ENCODE results near the gene XRN1. TPM values are rescaled to one million over a fixed set of nuclear protein-coding genes. Genes with fewer than 3 reads are reported as not detected.
"Not testable (repeated sequence)": the region's sequence is repeated elsewhere in the genome, so short reads cannot be mapped to it uniquely, and the experiment has no call there.

Gene XRN1
- total and polyA plus RNA-seq, 4 experiments from 2014 or later = 44.5 to 104 (median 82.4) TPM

- H3K9me3 Mint-ChIP-seq; H3K27me3 ChIP-seq (ENCODE audit: insufficient read depth, low read length); intact Hi-C loops (cut with micrococcal nuclease); DNase-seq; POLR2A ChIA-PET (ENCODE audit: partially characterized antibody); H3K9me3 ChIP-seq (ENCODE audit: control insufficient read depth in 1 of 2, low read length in 2 of 2); H3K4me1 ChIP-seq (ENCODE audit: insufficient read depth, low read length); H3K4me1 Mint-ChIP-seq; H3K4me3 ChIP-seq (ENCODE audit: low read length in 2 of 2); H3K4me3 Mint-ChIP-seq; H3K27me3 Mint-ChIP-seq; H3K27ac ChIP-seq (ENCODE audit: low read depth, low read length): not testable (repeated sequence)
- CTCF ChIA-PET (ENCODE audit: partially characterized antibody) = interaction anchor here (0.7 kb wide), 1 partner anchor 25 kb away, joined by 3 read pairs; no protein-coding TSS in a partner anchor
- Mint-ChIP-seq H3K36me3 (peaks cover 50 to 56% of the 10 kb centered on the region in 2 donors), H3K27ac (peak overlapping the region in 1 of 7 donors; percentile 83)
- H3K36me3 ChIP-seq (ENCODE audit: insufficient read depth, low read length) = peaks cover 25% of the 10 kb centered on the region
Measured at GRCh38 chr3:142315978-142316388, 131.9 kb downstream of the XRN1 start.

GRCh38 chr3:142315083-142315482 is 132.8 kb downstream of the XRN1 start:
- H3K27ac Mint-ChIP-seq = no peak overlapping the region
- H3K36me3 ChIP-seq (ENCODE audit: insufficient read depth, low read length) = peaks cover 25% of the 10 kb centered on the region
- intact Hi-C loops (cut with micrococcal nuclease) = no loop called here
- no peaks in the 10 kb centered on the region for H3K9me3 ChIP-seq (ENCODE audit: control insufficient read depth in 1 of 2, low read length in 2 of 2)
- POLR2A ChIA-PET (ENCODE audit: partially characterized antibody) = interaction anchor here (0.6 kb wide), 1 partner anchor 101 kb away, joined by 3 read pairs; no protein-coding TSS in a partner anchor
- H3K9me3 Mint-ChIP-seq = no peaks in the 10 kb centered on the region
- no peak overlapping the region for H3K4me3 ChIP-seq (ENCODE audit: low read length in 2 of 2)
- H3K4me1 Mint-ChIP-seq = no peaks in the 10 kb centered on the region
- no peaks in the 10 kb centered on the region for H3K4me1 ChIP-seq (ENCODE audit: insufficient read depth, low read length)
- CTCF ChIA-PET (ENCODE audit: partially characterized antibody) = interaction anchor here (1.2 kb wide), 1 partner anchor 19 kb away, joined by 3 read pairs; no protein-coding TSS in a partner anchor
- no peak overlapping the region for H3K27ac ChIP-seq (ENCODE audit: low read depth, low read length)
- no peaks in the 10 kb centered on the region for H3K27me3 Mint-ChIP-seq
- H3K27me3 ChIP-seq (ENCODE audit: insufficient read depth, low read length) = no peaks in the 10 kb centered on the region
- DNase-seq = no peak
- H3K4me3 Mint-ChIP-seq = no peak overlapping the region
- H3K36me3 Mint-ChIP-seq = peaks cover 49 to 56% of the 10 kb centered on the region in 2 donors

- Mint-ChIP-seq H3K4me3 (no peak overlapping the region), H3K36me3 (peaks cover 50 to 63% of the 10 kb centered on the region in 2 donors), H3K9me3 (peaks cover 0 to 7% (median 0%) of the 10 kb centered on the region in 8 donors), H3K27me3 (no peaks in the 10 kb centered on the region), H3K27ac (no peak overlapping the region), H3K4me1 (no peaks in the 10 kb centered on the region)
- ChIA-PET POLR2A (ENCODE audit: partially characterized antibody) (no interaction called here), CTCF (ENCODE audit: partially characterized antibody) (interaction anchor here (1.0 kb wide), 1 partner anchor 31 kb away, joined by 3 read pairs; no protein-coding TSS in a partner anchor)
- DNase-seq = no peak
- no peak overlapping the region for H3K4me3 ChIP-seq (ENCODE audit: low read length in 2 of 2)
- H3K27me3 ChIP-seq (ENCODE audit: insufficient read depth, low read length) = no peaks in the 10 kb centered on the region
- no peak overlapping the region for H3K27ac ChIP-seq (ENCODE audit: low read depth, low read length)
- intact Hi-C loops (cut with micrococcal nuclease) = no loop called here
- peaks cover 13% of the 10 kb centered on the region for H3K36me3 ChIP-seq (ENCODE audit: insufficient read depth, low read length)
- H3K9me3 ChIP-seq (ENCODE audit: control insufficient read depth in 1 of 2, low read length in 2 of 2) = no peaks in the 10 kb centered on the region
- H3K4me1 ChIP-seq (ENCODE audit: insufficient read depth, low read length) = no peaks in the 10 kb centered on the region
Measured at GRCh38 chr3:142310439-142310838, 137.4 kb downstream of the XRN1 start.

- POLR2A ChIA-PET (ENCODE audit: partially characterized antibody); H3K27ac Mint-ChIP-seq; H3K4me1 Mint-ChIP-seq; H3K4me1 ChIP-seq (ENCODE audit: insufficient read depth, low read length); H3K9me3 ChIP-seq (ENCODE audit: control insufficient read depth in 1 of 2, low read length in 2 of 2); H3K27me3 ChIP-seq (ENCODE audit: insufficient read depth, low read length); H3K36me3 ChIP-seq (ENCODE audit: insufficient read depth, low read length); CTCF ChIA-PET (ENCODE audit: partially characterized antibody); H3K4me3 ChIP-seq (ENCODE audit: low read length in 2 of 2); DNase-seq; intact Hi-C loops (cut with micrococcal nuclease); H3K27me3 Mint-ChIP-seq; H3K4me3 Mint-ChIP-seq; H3K27ac ChIP-seq (ENCODE audit: low read depth, low read length): not testable (repeated sequence)
- peaks cover 50 to 67% of the 10 kb centered on the region in 2 donors for H3K36me3 Mint-ChIP-seq
- H3K9me3 Mint-ChIP-seq = peaks cover 0 to 46% (median 26%) of the 10 kb centered on the region in 8 donors
Measured at GRCh38 chr3:142302847-142303246, 145.0 kb downstream of the XRN1 start.

- no peaks in the 10 kb centered on the region for H3K36me3 ChIP-seq (ENCODE audit: insufficient read depth, low read length)
- Mint-ChIP-seq H3K4me1 (peaks cover 0 to 3% (median under 1%) of the 10 kb centered on the region in 4 donors), H3K36me3 (peaks cover 26 to 38% of the 10 kb centered on the region in 2 donors), H3K27me3 (no peaks in the 10 kb centered on the region), H3K4me3 (no peak overlapping the region), H3K27ac (peak overlapping the region in 3 of 7 donors; percentile 25 to 65 (median 58)), H3K9me3 (peaks cover 0 to 24% (median 12%) of the 10 kb centered on the region in 8 donors)
- ChIA-PET CTCF (ENCODE audit: partially characterized antibody) (no interaction called here), POLR2A (ENCODE audit: partially characterized antibody) (no interaction called here)
- no peaks in the 10 kb centered on the region for H3K27me3 ChIP-seq (ENCODE audit: insufficient read depth, low read length)
- no peak for DNase-seq
- intact Hi-C loops (cut with micrococcal nuclease) = no loop called here
- no peak overlapping the region for H3K27ac ChIP-seq (ENCODE audit: low read depth, low read length)
- no peaks in the 10 kb centered on the region for H3K4me1 ChIP-seq (ENCODE audit: insufficient read depth, low read length)
- H3K4me3 ChIP-seq (ENCODE audit: low read length in 2 of 2) = no peak overlapping the region
- H3K9me3 ChIP-seq (ENCODE audit: control insufficient read depth in 1 of 2, low read length in 2 of 2) = no peaks in the 10 kb centered on the region
Measured at GRCh38 chr3:142298626-142299025, 149.2 kb downstream of the XRN1 start.

- H3K9me3 ChIP-seq (ENCODE audit: control insufficient read depth in 1 of 2, low read length in 2 of 2) = no peaks in the 10 kb centered on the region
- Mint-ChIP-seq H3K27ac (peak overlapping the region in 1 of 7 donors; percentile 60), H3K27me3 (no peaks in the 10 kb centered on the region), H3K4me3 (no peak overlapping the region), H3K9me3 (peaks cover 0 to 3% (median under 1%) of the 10 kb centered on the region in 8 donors), H3K4me1 (peaks cover 0 to 2% (median under 1%) of the 10 kb centered on the region in 4 donors), H3K36me3 (peaks cover 11 to 19% of the 10 kb centered on the region in 2 donors)
- intact Hi-C loops (cut with micrococcal nuclease) = no loop called here
- no peaks in the 10 kb centered on the region for H3K36me3 ChIP-seq (ENCODE audit: insufficient read depth, low read length)
- DNase-seq = no peak
- CTCF ChIA-PET (ENCODE audit: partially characterized antibody) = interaction anchor here (1.6 kb wide), 1 partner anchor 17 kb away, joined by 4 read pairs; no protein-coding TSS in a partner anchor
- POLR2A ChIA-PET (ENCODE audit: partially characterized antibody) = no interaction called here
- no peaks in the 10 kb centered on the region for H3K4me1 ChIP-seq (ENCODE audit: insufficient read depth, low read length)
- no peak overlapping the region for H3K4me3 ChIP-seq (ENCODE audit: low read length in 2 of 2)
- no peak overlapping the region for H3K27ac ChIP-seq (ENCODE audit: low read depth, low read length)
- H3K27me3 ChIP-seq (ENCODE audit: insufficient read depth, low read length) = no peaks in the 10 kb centered on the region
Measured at GRCh38 chr3:142296507-142296906, 151.3 kb downstream of the XRN1 start.

GRCh38 chr3:142287866-142288638 is 159.8 kb downstream of the XRN1 start:
- Mint-ChIP-seq H3K27me3 (no peaks in the 10 kb centered on the region), H3K27ac (no peak overlapping the region), H3K4me3 (no peak overlapping the region), H3K9me3 (peaks cover 0 to 23% (median 17%) of the 10 kb centered on the region in 8 donors), H3K36me3 (peaks cover 5 to 7% of the 10 kb centered on the region in 2 donors), H3K4me1 (no peaks in the 10 kb centered on the region)
- no peaks in the 10 kb centered on the region for H3K36me3 ChIP-seq (ENCODE audit: insufficient read depth, low read length)
- ChIA-PET CTCF (ENCODE audit: partially characterized antibody) (no interaction called here), POLR2A (ENCODE audit: partially characterized antibody) (no interaction called here)
- H3K27me3 ChIP-seq (ENCODE audit: insufficient read depth, low read length) = no peaks in the 10 kb centered on the region
- no peak overlapping the region for H3K4me3 ChIP-seq (ENCODE audit: low read length in 2 of 2)
- H3K27ac ChIP-seq (ENCODE audit: low read depth, low read length) = no peak overlapping the region
- intact Hi-C loops (cut with micrococcal nuclease) = no loop called here
- peaks cover 0 to 4% of the 10 kb centered on the region in 2 donors for H3K9me3 ChIP-seq (ENCODE audit: control insufficient read depth in 1 of 2, low read length in 2 of 2)
- no peak for DNase-seq
- H3K4me1 ChIP-seq (ENCODE audit: insufficient read depth, low read length) = no peaks in the 10 kb centered on the region
